ENCODE measurements around the gene KMT2B.
A peak's percentile ranks its signal among the peaks of the same experiment; 100 is the strongest.

Gene KMT2B

GRCh38 chr19:35742121-35742724 lies 24.4 kb downstream of the KMT2B start, which contains the start of gene IGFLR1:
Gene IGFLR1, minus strand, starts transcription at chr19:35742452. Its CDS starts 1,272 bp downstream, at chr19:35741180.
- DNase-seq, result peak; percentile 76

GRCh38 chr19:35743640-35744429 lies 26.0 kb downstream of the KMT2B start:
- no peak for DNase-seq

GRCh38 chr19:35744430-35745327 lies 26.9 kb downstream of the KMT2B start:
- DNase-seq, result peak; percentile 91

- peak; percentile 93 for DNase-seq
These were observed 27.7 kb downstream of the KMT2B start, which contains the start of the genes PSENEN and U2AF1L4 for GRCh38 chr19:35745328-35746086. Gene PSENEN, plus strand, starts transcription at chr19:35745651. Its CDS starts 280 bp downstream, at chr19:35745931. Gene U2AF1L4, minus strand, starts transcription at chr19:35745418. Its CDS starts 27 bp downstream, at chr19:35745391.

GRCh38 chr19:35746087-35746462 lies 28.3 kb downstream of the KMT2B start:
- DNase-seq, result no peak

- no peak for DNase-seq
These were observed 28.7 kb downstream of the KMT2B start for GRCh38 chr19:35746531-35746930.

- DNase-seq, result peak; percentile 99
These were observed 30.6 kb downstream of the KMT2B start, which contains the start of gene LIN37 for GRCh38 chr19:35748106-35749020. Gene LIN37, plus strand, starts transcription at chr19:35748576. Its CDS starts 149 bp downstream, at chr19:35748725.

GRCh38 chr19:35750167-35750566 lies 32.4 kb downstream of the KMT2B start:
- no peak for DNase-seq

GRCh38 chr19:35751839-35752745 lies 34.3 kb downstream of the KMT2B start:
- DNase-seq, result no peak

GRCh38 chr19:35752746-35753350 lies 35.0 kb downstream of the KMT2B start:
- DNase-seq, result no peak

- DNase-seq, result no peak
These were observed 36.0 kb downstream of the KMT2B start for GRCh38 chr19:35753634-35754369.

- DNase-seq, result no peak
These were observed 36.7 kb downstream of the KMT2B start for GRCh38 chr19:35754370-35755130.

GRCh38 chr19:35755131-35755549 lies 37.3 kb downstream of the KMT2B start:
- DNase-seq, result no peak

- peak; percentile 48 for DNase-seq
These were observed 38.0 kb downstream of the KMT2B start for GRCh38 chr19:35755550-35756376.

- DNase-seq, result no peak
These were observed 38.8 kb downstream of the KMT2B start, which contains the start of gene HSPB6 for GRCh38 chr19:35756377-35757230. Gene HSPB6, minus strand, starts transcription at chr19:35757029. Its CDS starts 21 bp downstream, at chr19:35757008.

- peak; percentile 33 for DNase-seq
These were observed 39.5 kb downstream of the KMT2B start for GRCh38 chr19:35757231-35757748.

Measured in stimulated activated naive CD4-positive, alpha-beta T cell treated with Interleukin-2 at 50 U/mL for 16 hours (primary cell).